AG10803 (cell line): ENCODE measurements around the gene STEAP4.
"Not testable (repeated sequence)": the region's sequence is repeated elsewhere in the genome, so short reads cannot be mapped to it uniquely, and the experiment has no call there.

ENCODE experiments used
- DNase-seq: peaks from one replicate; pipeline ENCODE4 v3.0.0; 2010; ENCODE audit warnings: low read depth
- H3K4me3 ChIP-seq: 2 replicates; pipeline ENCODE4 v1.5.1; 2011; ENCODE audit warnings: mild to moderate bottlenecking, low read length, control low read depth
- CTCF ChIP-seq: conservative IDR thresholded peaks from 2 replicates; pipeline ENCODE4 v1.5.1; 2011; ENCODE audit warnings: mild to moderate bottlenecking, low read length, control low read depth, inconsistent platforms

STEAP4 gene

GRCh38 chr7:88276605-88277153, 30.0 kb downstream of the STEAP4 start:
- DNase-seq: no peak
- no peak for TF ChIP-seq CTCF
- no peak overlapping the region for H3K4me3 ChIP-seq

GRCh38 chr7:88274856-88275255, 31.8 kb downstream of the STEAP4 start:
- H3K4me3 ChIP-seq, DNase-seq: not testable (repeated sequence)

- DNase-seq: no peak
- no peak for TF ChIP-seq CTCF
- H3K4me3 ChIP-seq: no peak overlapping the region
Measured at GRCh38 chr7:88269586-88269985, 37.1 kb downstream of the STEAP4 start.

GRCh38 chr7:88268858-88269257, 37.8 kb downstream of the STEAP4 start:
- no peak for TF ChIP-seq CTCF
- no peak for DNase-seq
- no peak overlapping the region for H3K4me3 ChIP-seq

GRCh38 chr7:88268051-88268450, 38.6 kb downstream of the STEAP4 start:
- no peak overlapping the region for H3K4me3 ChIP-seq
- no peak for TF ChIP-seq CTCF
- no peak for DNase-seq

GRCh38 chr7:88267421-88267820, 39.3 kb downstream of the STEAP4 start:
- no peak for DNase-seq

GRCh38 chr7:88264987-88265386, 41.7 kb downstream of the STEAP4 start:
- not testable (repeated sequence) for DNase-seq, H3K4me3 ChIP-seq

More at GRCh38 chr7:88267421-88267820, 39.3 kb downstream of the STEAP4 start:
- H3K4me3 ChIP-seq: no peak overlapping the region
- no peak for TF ChIP-seq CTCF

GRCh38 chr7:88262562-88262961, 44.1 kb downstream of the STEAP4 start:
- no peak for TF ChIP-seq CTCF
- DNase-seq: no peak
- no peak overlapping the region for H3K4me3 ChIP-seq
